NCI-H1048 (cell line): ENCODE data around the gene TCAF1.

Experiments used
- DNase-seq: peaks from one replicate; lab custom pipeline; 2025; lab: John Stamatoyannopoulos, UW

Gene TCAF1

GRCh38 chr7:143901668-143902331 is at the start of gene TCAF1:
Gene TCAF1, minus strand, starts transcription at chr7:143902176. Its CDS starts 25,568 bp downstream, at chr7:143876608.
- peak; percentile 86 for DNase-seq

- no peak for DNase-seq
Observed at GRCh38 chr7:143948733-143949132, 46.8 kb upstream of the TCAF1 start.

DNA sequence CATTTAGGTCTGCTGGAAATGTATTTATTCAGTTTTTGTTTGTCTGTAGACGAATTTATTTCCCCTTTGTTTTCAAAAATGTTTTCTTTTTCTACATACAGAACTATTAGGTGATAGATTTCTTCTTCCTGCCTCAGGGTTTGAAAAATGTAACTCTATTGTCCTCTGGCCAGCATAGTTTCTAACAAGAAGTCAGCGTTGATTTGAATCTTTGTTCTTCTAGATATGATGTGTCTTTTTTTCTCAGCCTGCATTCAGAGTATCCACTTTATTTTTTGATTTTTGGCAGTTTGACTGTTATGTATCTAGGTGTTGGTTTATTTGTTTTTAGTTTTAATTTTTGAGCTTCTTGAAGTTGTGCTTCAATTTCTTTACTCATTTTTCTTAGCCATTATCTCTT is 45.1 kb upstream of the TCAF1 start:
- DNase-seq = no peak

DNA sequence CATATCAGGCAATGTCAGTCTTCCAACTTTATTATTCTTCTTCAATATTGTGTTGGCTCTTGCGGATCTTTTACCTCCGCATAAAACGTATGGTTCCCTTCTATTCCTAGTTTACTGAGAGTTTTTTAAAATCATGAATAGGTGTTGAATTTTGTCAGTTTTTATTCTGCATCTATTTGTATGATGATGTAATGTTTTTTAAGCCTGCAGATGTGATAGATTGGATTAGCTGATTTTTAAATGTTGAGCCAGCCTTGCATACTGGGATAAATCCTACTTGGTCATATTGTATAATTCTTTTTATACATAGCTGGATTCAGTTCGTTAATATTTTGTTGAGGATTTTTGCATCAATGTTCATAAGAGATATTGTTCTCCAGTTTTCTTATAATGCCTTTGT is 43.4 kb upstream of the TCAF1 start:
- DNase-seq = no peak

DNA sequence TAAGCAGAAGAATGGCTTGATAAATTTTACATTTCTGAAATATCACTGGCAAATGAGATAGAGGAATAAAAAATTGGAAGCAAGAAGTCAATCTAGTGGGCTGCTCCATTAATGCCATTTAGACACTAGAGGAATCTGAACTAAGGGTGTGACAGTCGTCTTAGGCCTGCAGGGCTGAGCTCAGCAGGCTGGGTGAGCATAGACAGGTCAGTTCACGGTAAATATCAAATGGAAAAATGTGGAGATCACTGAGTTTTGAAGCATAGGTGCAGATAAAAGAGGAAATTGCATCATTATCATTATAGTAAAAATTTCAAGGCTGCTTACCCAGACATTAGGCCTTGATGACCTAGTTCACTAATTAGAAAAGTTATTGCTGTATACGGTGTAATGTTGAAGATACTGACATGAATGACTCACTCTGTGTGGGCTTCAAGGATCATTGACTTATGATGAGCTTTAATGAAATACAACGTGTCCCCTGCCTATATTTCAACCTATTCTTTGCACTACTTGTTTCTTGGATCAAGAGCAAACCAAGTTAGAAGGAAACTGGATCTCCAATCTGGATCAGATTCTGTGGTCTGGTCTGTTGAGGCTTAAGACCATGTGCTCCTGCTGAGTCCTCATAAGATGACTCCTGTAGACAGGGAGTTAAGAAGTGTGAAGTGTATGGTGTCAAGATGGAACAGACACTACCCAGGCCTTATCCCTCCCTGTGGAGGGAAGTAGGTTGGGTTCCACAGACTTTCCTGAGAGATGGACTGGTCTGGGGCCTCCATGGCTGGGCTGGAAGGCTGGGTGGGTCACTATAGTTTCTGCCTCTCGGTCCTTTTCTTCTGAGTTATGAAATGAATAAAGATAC is 36.6 kb upstream of the TCAF1 start:
- no peak for DNase-seq

DNA sequence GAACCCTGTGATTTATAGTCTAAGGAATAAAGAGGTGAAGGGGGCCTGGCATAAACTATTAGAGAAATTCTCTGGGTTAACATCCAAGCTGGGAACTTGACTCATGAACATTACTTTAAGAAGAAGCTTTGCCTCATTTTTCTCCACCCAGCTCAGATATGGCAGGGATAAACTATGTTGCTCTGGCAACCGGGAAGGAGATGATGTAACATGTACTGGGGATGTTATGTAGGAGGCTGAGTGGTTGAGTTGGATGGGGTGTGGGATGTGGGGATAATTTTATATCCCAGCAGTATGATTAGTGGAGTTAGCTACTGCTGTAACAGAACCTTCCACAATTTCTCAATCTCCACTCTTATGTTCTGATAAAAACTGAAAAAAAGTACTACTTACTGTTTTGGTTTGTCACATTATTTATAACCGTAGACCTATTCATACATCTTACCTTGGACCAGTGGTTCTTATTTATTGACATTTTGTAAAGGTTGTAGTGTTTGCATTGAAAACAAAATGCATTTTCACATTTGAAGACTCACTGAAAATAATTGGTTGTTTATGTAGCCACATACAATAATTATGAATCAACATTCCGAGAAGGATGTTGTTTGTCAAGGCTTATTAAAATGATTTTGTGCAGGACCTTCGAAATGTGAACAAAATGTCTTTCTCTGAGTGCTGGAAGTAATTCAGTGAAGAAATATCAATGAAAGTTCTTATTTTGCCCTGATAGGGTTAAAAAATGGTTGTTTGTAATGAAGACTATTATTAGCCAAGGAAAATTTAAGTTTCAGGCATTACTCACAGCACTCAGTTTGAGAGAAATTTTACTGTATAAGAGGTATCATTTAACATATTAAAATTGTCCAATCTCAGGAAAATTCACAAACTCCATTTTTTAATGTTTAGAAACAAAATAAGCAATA is 34.4 kb upstream of the TCAF1 start:
- no peak for DNase-seq

- DNase-seq = no peak
Observed at GRCh38 chr7:143934526-143935325, 32.8 kb upstream of the TCAF1 start, which contains the start of gene OR2F2. Gene OR2F2, plus strand, starts transcription at chr7:143935233. Its CDS starts 0 bp downstream, at chr7:143935233.

DNA sequence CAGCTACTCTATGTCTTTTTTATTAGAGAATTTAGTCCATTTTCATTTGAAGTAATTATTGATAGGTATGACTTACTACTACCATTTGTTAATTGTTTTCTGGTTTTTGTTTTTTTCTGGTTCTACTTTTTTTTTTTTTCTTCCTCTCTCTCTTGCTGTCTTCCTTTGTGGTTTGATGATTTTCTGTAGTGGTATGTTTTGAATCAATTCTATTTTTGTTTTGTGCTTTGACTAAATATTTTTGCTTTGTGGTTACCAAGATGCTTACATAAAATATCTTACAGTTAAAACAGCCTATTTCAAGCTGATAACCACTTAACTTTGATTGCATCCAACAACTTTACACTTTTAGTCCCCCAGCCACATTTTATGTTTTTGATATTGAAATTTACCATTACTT is 29.8 kb upstream of the TCAF1 start:
- no peak for DNase-seq

DNA sequence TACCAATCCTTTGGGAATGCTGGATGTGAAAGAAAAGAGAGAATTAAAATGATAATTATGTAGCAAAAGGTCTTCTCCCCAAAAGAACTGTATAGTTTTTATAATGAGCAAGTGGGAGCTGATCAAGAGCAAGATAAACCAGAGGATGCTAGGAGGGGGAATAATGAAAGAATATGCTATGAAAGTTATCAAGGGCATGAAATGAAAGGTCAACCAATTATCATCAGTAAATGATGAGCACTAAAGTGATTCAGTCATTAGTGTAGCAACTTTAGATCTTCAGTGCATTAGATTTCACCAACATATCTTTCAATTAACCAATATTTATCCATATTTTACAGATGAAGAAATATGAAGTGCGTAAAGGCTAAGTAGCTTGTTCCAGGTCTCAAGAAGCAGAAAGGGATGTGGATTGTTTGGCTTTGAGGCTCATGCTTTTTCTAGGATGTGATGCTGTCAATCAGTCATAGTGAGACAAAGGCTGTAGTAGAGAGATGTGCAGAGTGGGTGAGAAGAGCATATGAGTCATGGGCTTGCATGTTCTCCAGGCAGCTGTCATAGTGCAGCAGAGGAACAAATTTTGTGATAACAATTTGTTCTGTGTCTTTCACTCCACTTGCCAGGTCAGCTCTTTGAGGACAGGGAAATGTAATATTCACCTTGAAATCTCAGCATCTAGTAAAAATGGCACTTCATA is 27.4 kb upstream of the TCAF1 start:
- DNase-seq = no peak

DNA sequence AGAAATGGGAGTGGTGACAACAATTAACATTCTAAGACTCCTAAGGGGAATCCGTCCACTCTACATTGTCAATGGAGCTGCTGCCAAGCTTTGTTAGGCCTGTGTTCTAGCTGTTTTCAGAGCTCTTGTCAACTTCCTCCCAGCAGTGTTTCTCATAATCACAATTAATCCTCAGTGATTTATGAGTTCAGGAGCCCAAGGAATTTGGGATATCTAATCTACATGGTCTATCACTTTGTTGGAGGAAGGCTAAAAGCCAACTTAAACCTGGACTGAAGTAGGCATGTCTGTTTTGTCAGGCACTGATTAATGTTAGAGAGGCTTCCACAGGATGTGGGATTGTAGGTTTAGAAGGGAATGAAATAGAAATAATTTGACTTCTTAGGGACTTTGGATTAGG is 22.9 kb upstream of the TCAF1 start:
- no peak for DNase-seq

GRCh38 chr7:143914938-143915652 is 13.1 kb upstream of the TCAF1 start:
- DNase-seq = no peak

GRCh38 chr7:143913945-143914615 is 12.1 kb upstream of the TCAF1 start:
- DNase-seq = no peak

- DNase-seq = no peak
Observed at GRCh38 chr7:143910473-143911248, 8.7 kb upstream of the TCAF1 start.

DNA sequence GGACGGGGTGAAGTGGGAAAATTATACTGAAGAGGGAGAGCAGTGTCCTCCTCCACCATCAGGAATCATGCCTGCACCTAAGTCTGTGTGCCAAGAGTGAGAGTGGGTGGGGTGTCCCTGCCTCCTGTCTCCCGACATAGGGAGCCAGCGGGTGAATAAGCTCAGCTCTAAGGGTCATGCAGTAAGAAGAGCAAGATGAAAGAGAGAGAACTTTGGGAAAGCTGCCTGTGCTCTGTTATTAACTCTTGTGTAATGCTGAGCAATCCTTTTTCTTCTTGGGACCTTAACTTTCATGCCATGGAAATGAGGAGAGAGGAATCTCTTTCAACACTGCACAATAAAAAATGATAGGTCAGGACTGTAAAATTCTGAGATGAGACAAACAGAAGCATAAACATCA is 7.9 kb upstream of the TCAF1 start:
- DNase-seq = no peak

DNA sequence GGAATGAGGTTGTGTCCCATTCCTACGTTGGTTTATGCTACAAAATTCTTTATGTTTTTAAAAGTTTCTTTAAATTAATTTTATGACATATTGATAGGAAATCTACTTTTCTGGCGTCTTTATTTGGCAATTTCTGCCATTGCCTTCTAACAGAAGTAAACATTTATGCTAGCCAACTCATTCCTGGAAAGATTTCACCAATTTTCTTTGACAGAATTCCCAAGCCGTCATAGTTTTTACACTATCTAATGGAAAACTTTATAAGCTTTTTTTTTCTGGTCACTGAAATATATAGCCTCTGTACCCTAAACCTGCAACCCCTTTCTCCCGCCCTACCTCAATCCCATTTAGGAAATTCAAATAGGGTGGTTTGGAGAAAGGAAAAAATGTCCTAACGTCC is 6.1 kb upstream of the TCAF1 start:
- no peak for DNase-seq

DNA sequence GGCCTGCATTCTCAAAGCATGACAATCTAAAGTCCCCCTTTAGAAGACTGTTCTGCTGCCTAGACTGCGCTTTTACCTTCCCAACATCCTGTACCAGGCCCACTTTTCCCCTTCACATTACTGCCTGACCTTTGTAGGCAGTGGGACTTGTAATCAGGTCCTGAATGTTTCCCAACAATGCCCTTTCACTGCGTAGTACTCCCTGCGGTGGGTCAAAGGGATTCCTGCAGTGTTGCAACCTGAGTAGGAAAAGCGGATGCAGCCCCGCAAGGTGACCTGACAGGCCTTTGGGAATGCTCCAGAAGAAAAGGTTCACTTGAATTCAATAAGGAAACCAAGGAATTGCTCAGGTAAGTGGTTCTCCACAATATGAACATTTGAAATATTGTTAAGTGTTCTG is 4.9 kb upstream of the TCAF1 start:
- DNase-seq = no peak

DNA sequence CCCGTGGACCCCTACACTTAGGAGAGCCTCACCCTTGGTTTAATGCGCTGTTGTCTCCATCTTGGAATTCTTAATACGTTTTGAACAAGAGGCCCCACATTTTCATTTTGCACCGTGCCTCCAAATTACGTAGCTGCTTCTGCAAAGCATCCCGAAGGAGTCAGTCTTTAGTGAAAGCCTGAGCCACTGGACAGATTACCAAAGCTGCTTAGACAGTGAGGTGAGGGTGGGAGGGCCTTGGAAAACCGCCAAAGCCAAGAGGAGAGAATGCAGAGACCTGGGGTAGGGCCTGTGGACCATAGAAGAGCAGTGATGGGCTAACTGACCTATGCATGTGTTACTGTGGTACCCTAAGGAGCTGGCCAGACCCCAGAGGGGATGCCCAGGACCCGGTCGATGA is 4.2 kb upstream of the TCAF1 start:
- DNase-seq = no peak

- DNase-seq = no peak
Observed at GRCh38 chr7:143905509-143905908, 3.5 kb upstream of the TCAF1 start.
